CD4-positive, alpha-beta T cell (primary cell): ENCODE measurements around the gene PJVK. TPM values are rescaled to one million over a fixed set of nuclear protein-coding genes. Genes with fewer than 3 reads are reported as not detected.

Experiments used
- ATAC-seq: fragments of 200-7000 bp; cut with Tn5 transposase; one replicate; pipeline ENCODE4 v1.10.0; 2022; ENCODE audit warnings: mild to moderate bottlenecking; ENCODE audit not compliant: poor library complexity
- CTCF ChIA-PET: fragments of 350-600 bp; sonication (Branson Sonifier 250); formaldehyde crosslinking; loops from one replicate; lab custom pipeline; 2021; ENCODE audit warnings: antibody characterized with exemption, inconsistent platforms; lab: Charles Lee
- POLR2A ChIA-PET: fragments of 350-600 bp; sonication (Branson Sonifier 250); formaldehyde crosslinking; loops from one replicate; lab custom pipeline; 2021; ENCODE audit warnings: antibody characterized with exemption, inconsistent platforms; lab: Charles Lee
- DNase-seq, 14 experiments: peaks; one replicate each; pipeline ENCODE4 v3.0.0-alpha.2; 2013 to 2020; ENCODE audit warnings: mixed read lengths in 2 of 14
- H3K27ac ChIP-seq, 2 donors: one replicate each; pipeline versions ENCODE4 v1.5.1 to v1.7.0; 2013; ENCODE audit warnings: low read length in 2 of 2, low read depth in 1 of 2, mild to moderate bottlenecking in 1 of 2
- H3K27me3 ChIP-seq, 2 experiments: 1 replicate in 1 of 2; 2 replicates in 1 of 2; pipeline versions ENCODE4 v1.6.1 to v1.7.0; 2013; ENCODE audit warnings: low read length in 2 of 2, control low read depth in 1 of 2, mild to moderate bottlenecking in 1 of 2, moderate library complexity in 1 of 2; ENCODE audit not compliant: insufficient read depth in 2 of 2, control insufficient read depth in 1 of 2
- H3K36me3 ChIP-seq: one replicate; pipeline ENCODE4 v1.6.1; 2013; ENCODE audit warnings: low read length, control low read depth; ENCODE audit not compliant: insufficient read depth
- H3K4me1 ChIP-seq: one replicate; pipeline ENCODE4 v1.6.1; 2013; ENCODE audit warnings: low read length, control low read depth; ENCODE audit not compliant: insufficient read depth
- H3K4me3 ChIP-seq: one replicate; pipeline ENCODE4 v1.5.1; 2013; ENCODE audit warnings: mild to moderate bottlenecking, low read length, moderate library complexity
- H3K9me3 ChIP-seq, 2 experiments: 1 replicate in 1 of 2; 2 replicates in 1 of 2; pipeline versions ENCODE4 v1.6.1 to v1.7.0; 2013; ENCODE audit warnings: low read length in 2 of 2, mild to moderate bottlenecking in 2 of 2, control low read depth in 1 of 2, moderate library complexity in 1 of 2; ENCODE audit not compliant: control insufficient read depth in 1 of 2, insufficient read depth in 1 of 2
- H3K27ac Mint-ChIP-seq: one replicate; pipeline ENCODE4 v1.8.0; 2020; ENCODE audit warnings: mixed read lengths
- H3K27me3 Mint-ChIP-seq: one replicate; pipeline ENCODE4 v1.8.0; 2021; ENCODE audit warnings: mixed read lengths
- H3K36me3 Mint-ChIP-seq: one replicate; pipeline ENCODE4 v1.8.0; 2021; ENCODE audit warnings: low read depth, mixed read lengths
- H3K4me1 Mint-ChIP-seq: one replicate; pipeline ENCODE4 v1.8.0; 2021; ENCODE audit warnings: low read depth, mixed read lengths
- H3K4me3 Mint-ChIP-seq: one replicate; pipeline ENCODE4 v1.8.0; 2020; ENCODE audit warnings: mild to moderate bottlenecking, mixed read lengths
- H3K9me3 Mint-ChIP-seq: one replicate; pipeline ENCODE4 v1.8.0; 2020; ENCODE audit warnings: mixed read lengths
- intact Hi-C, 2 experiments: fragments of 100-400 bp; cut with DNase I in 1 of 2; cut with micrococcal nuclease in 1 of 2; formaldehyde crosslinking; loops; one replicate each; pipeline versions ENCODE4 v1.15.1 to v1.9.0; 2023 to 2025; cut with DNase I, micrococcal nuclease
- total RNA-seq, 174 experiments: library from RNA in 2 of 174; stranded (reverse) in 2 of 174; gene quantifications; one replicate each; pipeline ENCODE4 v1.2.3 and lab custom pipeline; 2021 to 2026
- TF ChIP-seq, protein P1 (sequence below): fragments of 200-600 bp; IDR thresholded peaks from one replicate; pipeline ENCODE4 v1.8.0; 2022; ENCODE audit warnings: antibody characterized with exemption, mild to moderate bottlenecking

Gene PJVK
- total RNA-seq, 2 experiments from 2014 or later, result 3.8 to 4.2 TPM

DNA sequence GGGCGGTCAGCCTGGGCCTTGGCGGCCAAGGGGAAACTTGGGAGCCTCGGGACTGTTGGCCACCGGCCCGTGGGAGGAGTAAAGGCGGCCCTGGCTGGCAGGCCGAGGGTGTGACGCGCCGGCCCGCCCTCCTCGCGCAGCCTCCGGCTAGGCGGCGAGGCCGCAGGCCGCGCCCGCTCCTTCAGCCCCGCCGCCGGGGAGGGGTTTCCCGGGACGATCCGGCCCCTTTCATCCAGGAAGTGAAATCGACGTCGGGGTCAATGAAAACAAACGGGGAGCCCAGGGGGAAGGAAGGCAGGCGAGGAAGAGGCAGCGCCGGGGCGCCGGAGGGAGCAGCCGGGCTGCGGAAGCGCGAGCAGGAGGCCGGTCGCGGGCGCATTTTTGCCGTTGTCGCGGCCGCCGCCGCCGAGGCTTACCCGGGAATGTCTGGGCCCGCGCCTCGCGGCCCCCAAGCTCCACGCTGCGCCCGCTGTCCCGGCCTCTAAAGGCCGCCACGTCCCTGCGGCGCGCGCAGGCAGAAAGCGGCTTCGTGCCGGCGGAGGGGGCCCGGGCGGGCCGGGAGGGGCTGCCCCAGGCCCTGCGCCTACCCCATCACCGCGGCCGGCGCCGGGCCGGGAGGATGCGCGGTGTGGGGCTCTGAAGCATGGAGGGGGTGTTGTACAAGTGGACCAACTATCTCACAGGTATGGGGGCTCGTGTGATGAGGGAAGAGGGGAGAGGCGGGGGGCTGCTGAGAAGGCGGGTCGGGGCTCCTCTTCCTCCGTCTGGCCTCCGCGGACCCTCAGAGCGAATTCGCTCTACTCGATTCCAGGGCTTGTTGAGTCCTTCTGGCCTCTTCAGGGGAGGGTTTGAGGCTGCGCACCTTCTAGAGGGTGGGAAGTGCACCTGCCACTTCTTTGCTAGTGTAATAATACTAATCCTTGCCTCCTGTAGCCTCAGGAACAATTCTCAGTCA, 29.3 kb downstream of the PJVK start, which contains the start of gene PLEKHA3:
TSS of gene PLEKHA3 (plus strand) at position 231 of the 955 bp plus-strand sequence. CDS start at position 644, 413 bp downstream.
- H3K36me3 ChIP-seq, result no peaks in the 10 kb centered on the region
- H3K27me3 ChIP-seq, result no peaks in the 10 kb centered on the region
- TF ChIP-seq, protein P1, sequence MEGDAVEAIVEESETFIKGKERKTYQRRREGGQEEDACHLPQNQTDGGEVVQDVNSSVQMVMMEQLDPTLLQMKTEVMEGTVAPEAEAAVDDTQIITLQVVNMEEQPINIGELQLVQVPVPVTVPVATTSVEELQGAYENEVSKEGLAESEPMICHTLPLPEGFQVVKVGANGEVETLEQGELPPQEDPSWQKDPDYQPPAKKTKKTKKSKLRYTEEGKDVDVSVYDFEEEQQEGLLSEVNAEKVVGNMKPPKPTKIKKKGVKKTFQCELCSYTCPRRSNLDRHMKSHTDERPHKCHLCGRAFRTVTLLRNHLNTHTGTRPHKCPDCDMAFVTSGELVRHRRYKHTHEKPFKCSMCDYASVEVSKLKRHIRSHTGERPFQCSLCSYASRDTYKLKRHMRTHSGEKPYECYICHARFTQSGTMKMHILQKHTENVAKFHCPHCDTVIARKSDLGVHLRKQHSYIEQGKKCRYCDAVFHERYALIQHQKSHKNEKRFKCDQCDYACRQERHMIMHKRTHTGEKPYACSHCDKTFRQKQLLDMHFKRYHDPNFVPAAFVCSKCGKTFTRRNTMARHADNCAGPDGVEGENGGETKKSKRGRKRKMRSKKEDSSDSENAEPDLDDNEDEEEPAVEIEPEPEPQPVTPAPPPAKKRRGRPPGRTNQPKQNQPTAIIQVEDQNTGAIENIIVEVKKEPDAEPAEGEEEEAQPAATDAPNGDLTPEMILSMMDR, result no peak
- DNase-seq (peak; percentile 33 to 91 (median 70)), ATAC-seq (peak; percentile 35)
- H3K4me1 Mint-ChIP-seq, result peaks cover 63% of the 10 kb centered on the region
- intact Hi-C loops, result loop anchor here in 1 of 2 experiments (5.0 kb wide), 1 partner anchor 42 kb away; no protein-coding TSS in a partner anchor
- H3K9me3 Mint-ChIP-seq, result no peaks in the 10 kb centered on the region
- peaks cover 13% of the 10 kb centered on the region for H3K36me3 Mint-ChIP-seq
- peaks cover 49% of the 10 kb centered on the region for H3K4me1 ChIP-seq
- ChIA-PET POLR2A (interaction anchor here (0.5 to 3.2 kb wide), 4 partner anchors 30 to 782 kb away, joined by 3 to 38 read pairs (median 4); partner anchors contain the start of genes PJVK and PRKRA), CTCF (interaction anchor here (0.7 to 2.3 kb wide), 3 partner anchors 30 to 49 kb away, joined by 3 to 10 read pairs (median 3); partner anchors contain the start of genes PJVK and PRKRA)
- H3K27me3 Mint-ChIP-seq, result no peaks in the 10 kb centered on the region
- peak within 1 kb of the TSS; percentile 91 for H3K27ac Mint-ChIP-seq
- H3K27ac ChIP-seq, result peak within 1 kb of the TSS; percentile 76 to 83
- H3K9me3 ChIP-seq, result no peaks in the 10 kb centered on the region
- H3K4me3 ChIP-seq, result peak within 1 kb of the TSS; percentile 74
- peak within 1 kb of the TSS; percentile 99 for H3K4me3 Mint-ChIP-seq

GRCh38 chr2:178482437-178482836, 31.3 kb downstream of the PJVK start:
- Mint-ChIP-seq H3K4me3 (peak overlapping the region; percentile 99), H3K9me3 (no peaks in the 10 kb centered on the region), H3K36me3 (peaks cover 31% of the 10 kb centered on the region), H3K27ac (peak overlapping the region; percentile 6), H3K4me1 (peaks cover 77% of the 10 kb centered on the region), H3K27me3 (no peaks in the 10 kb centered on the region)
- DNase-seq, result peak in 2 of 14 experiments; percentile 19 to 23
- ChIA-PET CTCF (interaction anchor here (0.7 to 1.9 kb wide), 5 partner anchors 10 to 59 kb away, joined by 4 to 6 read pairs (median 4); partner anchors contain the start of gene PRKRA), POLR2A (interaction anchor here (1.2 kb wide), 1 partner anchor 32 kb away, joined by 11 read pairs; the partner anchor contains the start of genes PJVK and PRKRA)
- no peak overlapping the region for H3K27ac ChIP-seq
- intact Hi-C loops, result loop anchor here in 1 of 2 experiments (5.0 kb wide), 1 partner anchor 40 kb away; no protein-coding TSS in a partner anchor
- H3K27me3 ChIP-seq, result no peaks in the 10 kb centered on the region
- H3K4me1 ChIP-seq, result peaks cover 49% of the 10 kb centered on the region
- H3K9me3 ChIP-seq, result no peaks in the 10 kb centered on the region
- no peak overlapping the region for H3K4me3 ChIP-seq
- TF ChIP-seq, protein P1, result no peak
- no peak for ATAC-seq
- peaks cover 14% of the 10 kb centered on the region for H3K36me3 ChIP-seq

DNA sequence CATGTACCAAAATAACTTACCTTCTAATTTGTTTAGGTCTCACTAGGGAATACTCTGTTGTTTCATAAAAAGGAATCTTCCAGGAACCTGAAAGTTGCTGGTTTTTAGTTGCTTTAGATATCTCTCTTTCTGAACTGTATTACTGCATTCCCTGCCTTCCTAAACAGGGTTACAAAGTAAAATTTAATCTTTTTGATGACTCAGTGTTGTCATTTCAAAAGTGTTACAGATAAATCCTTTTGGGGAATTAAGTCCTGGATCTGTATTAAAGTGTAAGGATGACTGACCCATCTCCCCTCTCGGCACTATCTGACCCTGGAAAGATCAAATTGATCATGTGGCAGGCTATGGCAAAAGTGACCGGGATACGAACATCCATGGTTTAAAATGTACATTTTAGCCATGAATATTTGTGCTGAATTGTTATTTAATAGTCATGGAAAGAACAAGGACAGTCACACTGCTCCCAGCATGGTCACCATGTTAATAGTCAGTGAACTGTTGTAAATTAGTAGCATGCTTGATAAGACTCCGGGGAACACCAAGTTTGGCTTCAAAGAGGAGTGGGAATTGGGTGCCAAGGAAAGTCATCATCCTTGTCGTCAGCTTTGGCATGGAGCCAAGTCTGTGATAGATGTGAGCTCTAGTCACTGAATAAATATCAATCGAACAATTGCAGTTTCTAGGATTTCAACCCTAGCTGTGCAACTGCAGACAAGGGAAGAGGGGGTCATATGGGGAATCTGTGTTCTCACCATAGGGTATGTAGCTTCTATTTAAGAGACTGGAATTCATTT, 33.3 kb downstream of the PJVK start:
- Mint-ChIP-seq H3K9me3 (no peaks in the 10 kb centered on the region), H3K27ac (no peak overlapping the region), H3K4me1 (peaks cover 75% of the 10 kb centered on the region), H3K4me3 (no peak overlapping the region), H3K27me3 (no peaks in the 10 kb centered on the region), H3K36me3 (peaks cover 42% of the 10 kb centered on the region)
- no peak overlapping the region for H3K4me3 ChIP-seq
- ATAC-seq (no peak), DNase-seq (peak in 2 of 14 experiments; percentile 16 to 23)
- POLR2A ChIA-PET, result interaction anchor here (0.7 kb wide), 1 partner anchor 16 kb away, joined by 3 read pairs; no protein-coding TSS in a partner anchor
- no peak overlapping the region for H3K27ac ChIP-seq
- H3K36me3 ChIP-seq, result peaks cover 20% of the 10 kb centered on the region
- intact Hi-C loops, result loop anchor here in 1 of 2 experiments (5.0 kb wide), 1 partner anchor 38 kb away; no protein-coding TSS in a partner anchor
- CTCF ChIA-PET, result no interaction called here
- TF ChIP-seq, protein P1, result no peak
- no peaks in the 10 kb centered on the region for H3K27me3 ChIP-seq
- H3K4me1 ChIP-seq, result peaks cover 39% of the 10 kb centered on the region
- no peaks in the 10 kb centered on the region for H3K9me3 ChIP-seq
